Heart left ventricle (tissue), 13 donors: ENCODE data around the gene ZNF516.

Experiments
- CTCF ChIP-seq, 12 donors: fragments of 200-600 bp; sonication (generic) in 4 of 12; IDR thresholded peaks; one replicate each; pipeline versions ENCODE4 v1.5.0 to v1.8.0; 2018 to 2022; ENCODE audit warnings: antibody characterized with exemption in 12 of 12, mild to moderate bottlenecking in 5 of 12
- POLR2A ChIP-seq, 2 donors: fragments of 450-650 bp; IDR thresholded peaks; one replicate each; pipeline ENCODE4 v1.6.1; 2017; ENCODE audit warnings: antibody characterized with exemption in 2 of 2, mild to moderate bottlenecking in 2 of 2, moderate library complexity in 2 of 2
- donor health status: ischemic (EF 13 %, LVEDD 7.1; RV severe dilation, severe dysfunction).
- donor health status: DM: no; HTN: yes; CAD: no.
- donor health status: DM: no; HTN: no; CAD: no.
- donor health status: ischemic (EF 25% LVEDD 6.9; RV normal size, moderate dysfunction).
- donor health status: ischemic (EF 25% LVEDD 5.7; RV mildly dilated, moderate dysfunction).
- donor health status: ischemic (EF 35%, LVEDD 5.7; RV mildly dilated, moderate dysfunction).
- donor health status: nonischemic (EF 11% LVEDD 7.7; RV severe dilation, severe dysfunction).
- donor health status: DM: yes; HTN: yes; CAD: no.
- donor health status: PGD.
- donor health status: ischemic (EF 29% LVEDD 5.4; RV normal size, mild dysfunction).
- donor health status: nonischemic (EF 23%, LVEDD 6.1; RV moderate dilation, normal function).

GRCh38 chr18:76340410-76340809 is 154.6 kb downstream of the ZNF516 start:
- TF ChIP-seq CTCF (IDR thresholded peaks at IDR 0.05) (no peak), POLR2A (IDR thresholded peaks at IDR 0.05) (no peak)
